GM12873 (cell line): ENCODE measurements around the gene RCAN2.

Source experiments
- CTCF ChIP-seq: IDR thresholded peaks from 2 replicates; pipeline ENCODE4 v1.5.1; 2012; ENCODE audit warnings: low read depth, mild to moderate bottlenecking, moderate library complexity, low read length, control low read depth; ENCODE audit not compliant: insufficient read depth; ENCODE audit errors: missing control alignments

The RCAN2 gene

GRCh38 chr6:46218457-46218856 is 272.8 kb downstream of the RCAN2 start:
- TF ChIP-seq CTCF: no peak

DNA sequence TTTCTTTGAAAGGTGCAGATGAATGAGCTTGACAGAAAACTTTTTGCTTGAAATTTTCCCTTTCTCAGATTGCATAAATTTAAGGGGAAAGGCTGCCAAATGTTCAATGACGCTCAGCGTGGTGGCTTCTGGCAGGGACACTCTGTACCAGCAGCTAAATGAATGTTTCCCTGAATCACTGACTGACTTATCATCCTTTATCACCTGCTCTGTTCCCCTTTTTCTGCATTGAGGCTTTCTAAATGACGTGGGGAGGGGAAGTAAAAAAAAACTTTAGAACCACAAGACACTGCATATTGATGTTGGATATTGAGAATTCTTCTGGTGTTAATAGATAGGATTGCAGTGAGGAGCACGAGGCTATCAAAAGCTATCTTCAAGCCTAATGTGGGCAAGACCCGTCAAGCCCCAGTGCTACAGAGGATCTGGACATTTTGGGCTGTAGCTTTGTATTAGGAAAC is 273.5 kb downstream of the RCAN2 start:
- no peak for TF ChIP-seq CTCF

DNA sequence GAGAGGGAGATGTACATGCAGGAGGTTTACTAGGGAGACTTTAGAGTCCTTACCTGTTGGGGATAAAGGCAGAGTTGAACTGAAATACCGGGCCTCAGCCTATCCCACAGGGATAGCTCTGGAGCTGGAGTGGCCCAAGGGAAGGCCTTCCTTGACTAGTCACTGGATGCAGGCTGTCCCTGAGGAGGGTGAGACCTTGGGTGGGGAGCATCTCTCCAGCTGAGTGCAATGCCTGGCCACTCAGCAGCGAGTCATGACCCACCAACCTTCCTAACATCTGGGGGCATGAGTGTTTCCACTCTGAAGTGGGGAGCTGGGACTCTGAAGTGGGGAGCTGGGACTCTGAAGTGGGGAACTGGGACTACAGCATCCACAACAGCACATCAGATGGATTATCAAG is 274.4 kb downstream of the RCAN2 start:
- TF ChIP-seq CTCF: no peak

DNA sequence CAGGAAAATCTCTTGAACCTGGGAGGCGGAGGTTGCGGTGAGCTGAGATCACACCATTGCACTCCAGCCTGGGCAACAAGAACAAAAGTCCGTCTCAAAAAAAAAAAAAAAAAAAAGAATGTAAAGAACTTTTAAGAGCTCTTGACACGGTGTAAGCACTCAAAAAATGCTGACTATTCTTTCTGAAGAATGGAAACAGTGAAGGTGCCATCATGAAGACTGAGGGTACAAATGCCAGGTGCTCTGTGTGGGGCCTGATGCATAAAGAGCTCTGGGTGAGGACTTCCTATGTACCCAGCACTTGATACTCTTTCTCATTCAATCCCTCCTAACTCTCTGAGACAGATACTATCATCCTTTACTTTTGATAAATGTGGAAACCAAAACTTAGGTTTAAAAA is 275.5 kb downstream of the RCAN2 start:
- TF ChIP-seq CTCF: no peak

- no peak for TF ChIP-seq CTCF
Observed at GRCh38 chr6:46215213-46215612, 276.0 kb downstream of the RCAN2 start.

- no peak for TF ChIP-seq CTCF
Observed at GRCh38 chr6:46211917-46212316, 279.3 kb downstream of the RCAN2 start.

DNA sequence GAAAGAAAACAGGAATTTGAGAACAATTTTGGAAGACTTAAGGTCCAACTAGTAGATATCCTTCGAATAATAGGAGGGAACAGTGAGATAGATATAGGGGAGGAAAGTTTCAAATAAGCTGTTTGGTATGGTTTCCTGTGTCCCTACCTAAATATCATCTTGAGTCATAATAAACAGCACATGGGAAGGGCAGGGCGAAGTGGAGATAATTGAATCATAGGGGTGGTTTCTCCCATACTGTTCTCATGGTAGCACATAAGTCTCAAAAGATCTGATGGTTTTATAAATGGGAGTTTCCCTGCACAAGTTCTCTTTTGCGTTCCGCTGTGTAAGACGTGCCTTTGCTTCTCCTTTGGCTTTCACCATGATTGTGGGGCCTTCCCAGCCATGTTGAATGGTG is 281.0 kb downstream of the RCAN2 start:
- TF ChIP-seq CTCF: no peak
